Gastrocnemius medialis (tissue), 4 donors: ENCODE results near the gene FABP6.

ENCODE experiments used
- CTCF ChIP-seq, 5 experiments: fragments of 450-650 bp in 3 of 5; fragments of 200-600 bp in 2 of 5; sonication (generic) in 2 of 5; IDR thresholded peaks in 4 of 5; conservative IDR thresholded peaks in 1 of 5; 1 replicate in 4 of 5; 2 replicates in 1 of 5; pipeline ENCODE4 v1.5.1; 2016 to 2019; ENCODE audit warnings: antibody characterized with exemption in 5 of 5, mild to moderate bottlenecking in 3 of 5, moderate library complexity in 3 of 5
- POLR2A ChIP-seq, 2 donors: fragments of 450-650 bp; IDR thresholded peaks; one replicate each; pipeline ENCODE4 v1.6.1; 2017; ENCODE audit warnings: antibody characterized with exemption in 2 of 2, mild to moderate bottlenecking in 2 of 2, moderate library complexity in 2 of 2

- TF ChIP-seq CTCF (IDR thresholded peaks at IDR 0.05 in 4 of 5, conservative IDR thresholded peaks at IDR 0.05 in 1 of 5): no peak
- TF ChIP-seq POLR2A (IDR thresholded peaks at IDR 0.05): no peak
Observed at GRCh38 chr5:160233215-160233614, 3.9 kb downstream of the FABP6 start.
